ENCODE measurements around the gene THAP3. TPM values are rescaled to one million over a fixed set of nuclear protein-coding genes. Genes with fewer than 3 reads are reported as not detected.

Gene THAP3
- total and polyA plus RNA-seq, 9 of the 15 experiments (the other 6 are each of a cell fraction or from before 2014, with no cell fraction given) = 1.9 to 31.2 (median 18.2) TPM

DNA sequence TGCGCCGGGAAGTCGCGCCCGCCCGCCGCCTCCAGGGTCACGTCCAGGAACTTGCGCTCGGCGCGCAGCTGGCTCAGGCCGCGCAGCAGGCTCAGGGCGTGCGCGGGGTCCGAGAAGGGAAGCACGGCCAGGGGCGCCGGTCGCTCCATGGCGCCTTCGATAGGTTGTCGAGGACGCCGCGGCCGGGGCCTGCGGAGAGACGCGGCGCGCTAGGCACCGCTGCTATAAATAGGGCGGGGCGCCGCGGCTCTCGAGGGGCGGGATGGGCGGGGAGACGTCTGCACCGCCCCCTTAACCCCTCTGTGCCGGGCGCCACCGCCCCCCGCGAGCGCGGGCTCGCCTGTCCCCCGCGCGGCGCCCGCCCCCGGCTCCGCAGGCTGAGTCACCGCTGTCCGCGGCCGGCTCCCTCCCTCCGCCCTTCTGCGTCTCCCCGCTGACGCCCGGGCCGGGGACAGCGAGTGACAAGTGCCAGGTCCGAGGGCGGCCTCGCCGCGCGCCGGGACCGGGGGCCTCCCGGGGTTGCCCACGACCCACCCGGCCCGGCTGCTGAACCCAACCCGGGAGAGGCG is 21.9 kb upstream of the THAP3 start, which contains the start of gene KLHL21 (continued):
- TF ChIP-seq, protein P1, sequence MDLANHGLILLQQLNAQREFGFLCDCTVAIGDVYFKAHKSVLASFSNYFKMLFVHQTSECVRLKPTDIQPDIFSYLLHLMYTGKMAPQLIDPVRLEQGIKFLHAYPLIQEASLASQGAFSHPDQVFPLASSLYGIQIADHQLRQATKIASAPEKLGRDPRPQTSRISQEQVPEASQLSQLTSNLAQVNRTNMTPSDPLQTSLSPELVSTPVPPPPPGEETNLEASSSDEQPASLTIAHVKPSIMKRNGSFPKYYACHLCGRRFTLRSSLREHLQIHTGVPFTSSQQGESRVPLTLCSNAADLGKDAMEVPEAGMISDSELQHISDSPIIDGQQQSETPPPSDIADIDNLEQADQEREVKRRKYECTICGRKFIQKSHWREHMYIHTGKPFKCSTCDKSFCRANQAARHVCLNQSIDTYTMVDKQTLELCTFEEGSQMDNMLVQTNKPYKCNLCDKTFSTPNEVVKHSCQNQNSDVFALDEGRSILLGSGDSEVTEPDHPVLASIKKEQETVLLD (IDR thresholded peaks at IDR 0.05) = no peak
- TF ChIP-seq POLR2AphosphoS5 (IDR thresholded peaks at IDR 0.05; ENCODE audit: control insufficient read depth, insufficient read depth, low read depth, low read length) (peak; percentile 68; the same call in 1 of the 2 replicates), RAD21 (CRISPR knock-in tag; conservative IDR thresholded peaks at IDR 0.05 in 1 of 2, IDR thresholded peaks at IDR 0.05 in 1 of 2) (no peak), PCBP2 (IDR thresholded peaks at IDR 0.05; ENCODE audit: low read depth, low read length, poor library complexity, severe bottlenecking) (peak; percentile 60), CCNT2 (IDR thresholded peaks at IDR 0.05; ENCODE audit: borderline replicate concordance, extremely low read depth, insufficient read length, low read depth, low read length) (peak; percentile 99), NUFIP1 (IDR thresholded peaks at IDR 0.05; ENCODE audit: partially characterized antibody) (no peak), EGR1 (conservative IDR thresholded peaks at IDR 0.05) (peak; percentile 62), PHB2 (IDR thresholded peaks at IDR 0.05; ENCODE audit: low read depth) (no peak), TOE1 (IDR thresholded peaks at IDR 0.05; ENCODE audit: borderline replicate concordance) (no peak), TOE1 (CRISPR knock-in tag; IDR thresholded peaks at IDR 0.05; ENCODE audit: borderline replicate concordance, low read depth) (no peak)
- TF ChIP-seq, protein P2, sequence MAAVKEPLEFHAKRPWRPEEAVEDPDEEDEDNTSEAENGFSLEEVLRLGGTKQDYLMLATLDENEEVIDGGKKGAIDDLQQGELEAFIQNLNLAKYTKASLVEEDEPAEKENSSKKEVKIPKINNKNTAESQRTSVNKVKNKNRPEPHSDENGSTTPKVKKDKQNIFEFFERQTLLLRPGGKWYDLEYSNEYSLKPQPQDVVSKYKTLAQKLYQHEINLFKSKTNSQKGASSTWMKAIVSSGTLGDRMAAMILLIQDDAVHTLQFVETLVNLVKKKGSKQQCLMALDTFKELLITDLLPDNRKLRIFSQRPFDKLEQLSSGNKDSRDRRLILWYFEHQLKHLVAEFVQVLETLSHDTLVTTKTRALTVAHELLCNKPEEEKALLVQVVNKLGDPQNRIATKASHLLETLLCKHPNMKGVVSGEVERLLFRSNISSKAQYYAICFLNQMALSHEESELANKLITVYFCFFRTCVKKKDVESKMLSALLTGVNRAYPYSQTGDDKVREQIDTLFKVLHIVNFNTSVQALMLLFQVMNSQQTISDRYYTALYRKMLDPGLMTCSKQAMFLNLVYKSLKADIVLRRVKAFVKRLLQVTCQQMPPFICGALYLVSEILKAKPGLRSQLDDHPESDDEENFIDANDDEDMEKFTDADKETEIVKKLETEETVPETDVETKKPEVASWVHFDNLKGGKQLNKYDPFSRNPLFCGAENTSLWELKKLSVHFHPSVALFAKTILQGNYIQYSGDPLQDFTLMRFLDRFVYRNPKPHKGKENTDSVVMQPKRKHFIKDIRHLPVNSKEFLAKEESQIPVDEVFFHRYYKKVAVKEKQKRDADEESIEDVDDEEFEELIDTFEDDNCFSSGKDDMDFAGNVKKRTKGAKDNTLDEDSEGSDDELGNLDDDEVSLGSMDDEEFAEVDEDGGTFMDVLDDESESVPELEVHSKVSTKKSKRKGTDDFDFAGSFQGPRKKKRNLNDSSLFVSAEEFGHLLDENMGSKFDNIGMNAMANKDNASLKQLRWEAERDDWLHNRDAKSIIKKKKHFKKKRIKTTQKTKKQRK (IDR thresholded peaks at IDR 0.05; ENCODE audit: borderline replicate concordance, low read depth, low read length) = no peak
- TF ChIP-seq, protein P3, sequence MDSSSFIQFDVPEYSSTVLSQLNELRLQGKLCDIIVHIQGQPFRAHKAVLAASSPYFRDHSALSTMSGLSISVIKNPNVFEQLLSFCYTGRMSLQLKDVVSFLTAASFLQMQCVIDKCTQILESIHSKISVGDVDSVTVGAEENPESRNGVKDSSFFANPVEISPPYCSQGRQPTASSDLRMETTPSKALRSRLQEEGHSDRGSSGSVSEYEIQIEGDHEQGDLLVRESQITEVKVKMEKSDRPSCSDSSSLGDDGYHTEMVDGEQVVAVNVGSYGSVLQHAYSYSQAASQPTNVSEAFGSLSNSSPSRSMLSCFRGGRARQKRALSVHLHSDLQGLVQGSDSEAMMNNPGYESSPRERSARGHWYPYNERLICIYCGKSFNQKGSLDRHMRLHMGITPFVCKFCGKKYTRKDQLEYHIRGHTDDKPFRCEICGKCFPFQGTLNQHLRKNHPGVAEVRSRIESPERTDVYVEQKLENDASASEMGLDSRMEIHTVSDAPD (CRISPR knock-in tag; IDR thresholded peaks at IDR 0.05) = no peak
- TF ChIP-seq, protein P4, sequence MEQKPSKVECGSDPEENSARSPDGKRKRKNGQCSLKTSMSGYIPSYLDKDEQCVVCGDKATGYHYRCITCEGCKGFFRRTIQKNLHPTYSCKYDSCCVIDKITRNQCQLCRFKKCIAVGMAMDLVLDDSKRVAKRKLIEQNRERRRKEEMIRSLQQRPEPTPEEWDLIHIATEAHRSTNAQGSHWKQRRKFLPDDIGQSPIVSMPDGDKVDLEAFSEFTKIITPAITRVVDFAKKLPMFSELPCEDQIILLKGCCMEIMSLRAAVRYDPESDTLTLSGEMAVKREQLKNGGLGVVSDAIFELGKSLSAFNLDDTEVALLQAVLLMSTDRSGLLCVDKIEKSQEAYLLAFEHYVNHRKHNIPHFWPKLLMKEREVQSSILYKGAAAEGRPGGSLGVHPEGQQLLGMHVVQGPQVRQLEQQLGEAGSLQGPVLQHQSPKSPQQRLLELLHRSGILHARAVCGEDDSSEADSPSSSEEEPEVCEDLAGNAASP (IDR thresholded peaks at IDR 0.05) = no peak
- TF ChIP-seq, protein P5, sequence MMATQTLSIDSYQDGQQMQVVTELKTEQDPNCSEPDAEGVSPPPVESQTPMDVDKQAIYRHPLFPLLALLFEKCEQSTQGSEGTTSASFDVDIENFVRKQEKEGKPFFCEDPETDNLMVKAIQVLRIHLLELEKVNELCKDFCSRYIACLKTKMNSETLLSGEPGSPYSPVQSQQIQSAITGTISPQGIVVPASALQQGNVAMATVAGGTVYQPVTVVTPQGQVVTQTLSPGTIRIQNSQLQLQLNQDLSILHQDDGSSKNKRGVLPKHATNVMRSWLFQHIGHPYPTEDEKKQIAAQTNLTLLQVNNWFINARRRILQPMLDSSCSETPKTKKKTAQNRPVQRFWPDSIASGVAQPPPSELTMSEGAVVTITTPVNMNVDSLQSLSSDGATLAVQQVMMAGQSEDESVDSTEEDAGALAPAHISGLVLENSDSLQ (IDR thresholded peaks at IDR 0.05) = peak; percentile 60; the same call in 1 of the 2 replicates
- TF ChIP-seq, protein P6, sequence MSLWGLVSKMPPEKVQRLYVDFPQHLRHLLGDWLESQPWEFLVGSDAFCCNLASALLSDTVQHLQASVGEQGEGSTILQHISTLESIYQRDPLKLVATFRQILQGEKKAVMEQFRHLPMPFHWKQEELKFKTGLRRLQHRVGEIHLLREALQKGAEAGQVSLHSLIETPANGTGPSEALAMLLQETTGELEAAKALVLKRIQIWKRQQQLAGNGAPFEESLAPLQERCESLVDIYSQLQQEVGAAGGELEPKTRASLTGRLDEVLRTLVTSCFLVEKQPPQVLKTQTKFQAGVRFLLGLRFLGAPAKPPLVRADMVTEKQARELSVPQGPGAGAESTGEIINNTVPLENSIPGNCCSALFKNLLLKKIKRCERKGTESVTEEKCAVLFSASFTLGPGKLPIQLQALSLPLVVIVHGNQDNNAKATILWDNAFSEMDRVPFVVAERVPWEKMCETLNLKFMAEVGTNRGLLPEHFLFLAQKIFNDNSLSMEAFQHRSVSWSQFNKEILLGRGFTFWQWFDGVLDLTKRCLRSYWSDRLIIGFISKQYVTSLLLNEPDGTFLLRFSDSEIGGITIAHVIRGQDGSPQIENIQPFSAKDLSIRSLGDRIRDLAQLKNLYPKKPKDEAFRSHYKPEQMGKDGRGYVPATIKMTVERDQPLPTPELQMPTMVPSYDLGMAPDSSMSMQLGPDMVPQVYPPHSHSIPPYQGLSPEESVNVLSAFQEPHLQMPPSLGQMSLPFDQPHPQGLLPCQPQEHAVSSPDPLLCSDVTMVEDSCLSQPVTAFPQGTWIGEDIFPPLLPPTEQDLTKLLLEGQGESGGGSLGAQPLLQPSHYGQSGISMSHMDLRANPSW (CRISPR knock-in tag; IDR thresholded peaks at IDR 0.05) = peak; percentile 23; the same call in 1 of the 2 replicates

Measured in K562 (cell line).